NAMALWA (cell line): ENCODE measurements around the gene PDGFRA.

Experiments
- DNase-seq: peaks from one replicate; pipeline ENCODE4 v3.0.0-alpha.2; 2015; ENCODE audit warnings: low spot score

The PDGFRA gene

DNA sequence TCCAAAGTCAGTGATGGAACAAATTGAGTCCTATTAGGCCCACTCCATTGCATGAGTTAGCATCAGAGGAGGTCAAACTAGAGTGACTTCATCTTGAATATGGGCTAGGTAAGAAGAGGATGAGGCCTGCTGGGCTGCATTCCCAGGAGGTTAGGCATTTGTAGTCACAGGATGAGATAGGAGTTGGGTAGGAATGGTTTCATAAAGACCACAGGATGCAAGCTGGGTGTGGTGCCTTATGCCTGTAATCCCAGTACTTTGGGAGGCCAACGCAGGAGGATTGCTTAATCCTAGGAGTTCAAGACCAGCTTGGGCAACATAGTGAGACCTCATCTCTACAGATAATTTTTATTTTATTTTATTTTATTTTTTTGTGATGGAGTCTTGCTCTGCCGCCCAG is 26.8 kb downstream of the PDGFRA start:
- DNase-seq = no peak

DNA sequence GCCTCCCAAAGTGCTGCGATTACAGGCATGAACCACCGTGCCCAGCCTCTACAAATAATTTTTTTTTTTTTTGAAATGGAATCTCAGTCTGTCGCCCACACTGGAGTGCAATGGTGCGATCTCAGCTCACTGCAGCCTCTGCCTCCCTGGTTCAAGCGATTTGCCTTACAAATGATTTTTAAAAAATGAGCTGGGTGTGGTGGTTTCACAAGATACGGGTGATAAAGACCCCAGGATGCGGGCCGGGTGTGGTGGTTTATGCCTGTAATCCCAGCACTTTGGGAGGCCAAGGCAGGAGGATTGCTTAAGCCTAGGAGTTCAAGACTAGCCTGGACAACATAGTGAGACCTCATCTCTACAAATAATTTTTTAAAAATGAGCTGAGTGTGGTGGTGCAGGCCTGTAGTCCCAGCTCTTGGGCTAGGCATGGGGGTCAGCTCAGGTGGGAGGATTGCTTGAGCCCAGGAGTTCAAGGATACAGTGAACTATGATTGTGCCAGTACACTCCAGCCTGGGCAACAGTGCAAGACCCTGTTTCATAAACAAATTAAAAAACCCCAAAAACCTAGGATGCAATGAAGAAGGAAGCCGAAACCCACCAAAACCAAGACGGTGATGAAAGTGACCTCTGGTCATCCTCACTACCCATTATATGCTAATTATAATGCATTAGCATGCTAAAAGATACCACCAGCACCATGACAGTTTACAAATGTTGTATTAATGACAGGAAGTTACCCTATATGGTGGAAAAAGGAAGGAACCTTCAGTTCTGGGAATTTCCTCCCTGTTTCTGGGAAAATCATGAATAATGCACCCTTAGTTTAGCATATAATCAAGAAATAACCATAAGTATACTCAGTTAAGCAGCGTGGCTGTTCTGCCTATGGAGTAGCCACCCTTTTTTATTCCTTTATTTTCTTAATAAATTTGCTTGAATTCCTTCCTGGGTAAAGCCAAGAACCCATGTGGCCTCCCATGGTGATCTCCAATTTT is 27.7 kb downstream of the PDGFRA start:
- DNase-seq = no peak

DNA sequence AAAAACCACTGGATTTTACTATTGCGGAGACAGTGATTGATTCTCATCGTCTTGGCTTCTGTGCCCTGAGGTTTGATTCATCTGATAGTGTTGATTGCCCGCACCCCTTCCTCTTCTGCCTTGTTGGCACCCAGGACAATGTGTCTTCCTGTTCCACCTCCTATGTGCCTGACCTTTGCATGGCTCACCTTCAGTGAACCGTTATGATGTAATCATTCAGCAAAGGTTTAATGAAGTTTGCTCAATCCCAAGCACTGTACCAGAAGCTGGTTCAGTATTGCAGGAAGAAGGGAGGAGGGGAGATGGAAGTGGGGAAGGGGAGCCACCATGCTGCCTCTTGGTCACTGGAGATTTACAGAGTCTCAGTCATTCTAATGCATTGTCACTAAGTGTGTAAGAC is 36.3 kb downstream of the PDGFRA start:
- DNase-seq = no peak

DNA sequence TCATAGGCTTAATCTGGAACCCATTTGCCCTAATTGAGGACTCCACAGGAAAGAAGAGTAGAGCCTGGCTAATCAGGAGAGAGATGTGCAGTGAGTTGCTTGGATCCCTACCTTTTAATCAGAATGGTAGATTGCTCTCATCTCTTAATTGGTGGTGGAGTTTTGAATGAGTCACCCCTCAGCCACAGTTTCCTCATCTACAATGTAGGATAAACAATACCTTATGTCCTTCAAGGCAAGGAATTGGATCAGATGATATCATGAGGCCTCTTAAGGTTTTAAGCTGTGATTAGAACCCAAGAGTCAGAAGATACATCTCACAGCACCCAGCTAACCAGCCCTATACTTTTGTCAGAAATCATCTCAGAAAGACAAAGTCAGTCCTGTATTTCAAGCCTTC is 39.1 kb downstream of the PDGFRA start:
- DNase-seq = no peak

DNA sequence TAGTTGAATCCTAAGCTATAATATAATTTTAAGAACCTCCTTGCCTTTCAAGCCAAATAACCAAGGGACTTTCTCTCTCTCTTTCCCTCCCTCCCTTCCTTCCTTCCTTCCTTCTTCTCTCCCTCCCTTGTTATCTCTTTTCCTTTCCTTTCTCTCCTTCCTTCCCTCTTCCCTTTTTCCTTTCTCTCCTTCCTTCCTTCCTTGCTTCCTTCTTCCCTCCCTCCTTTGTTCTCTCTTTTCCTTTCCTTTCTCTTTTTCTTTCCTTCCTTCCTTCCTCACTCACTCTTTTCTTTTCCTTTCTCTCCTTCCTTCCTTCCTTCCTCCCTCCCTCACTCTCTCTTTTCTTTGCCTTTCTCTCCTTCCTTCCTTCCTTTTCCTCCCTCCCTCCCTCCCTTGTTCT is 42.4 kb downstream of the PDGFRA start:
- DNase-seq = no peak

DNA sequence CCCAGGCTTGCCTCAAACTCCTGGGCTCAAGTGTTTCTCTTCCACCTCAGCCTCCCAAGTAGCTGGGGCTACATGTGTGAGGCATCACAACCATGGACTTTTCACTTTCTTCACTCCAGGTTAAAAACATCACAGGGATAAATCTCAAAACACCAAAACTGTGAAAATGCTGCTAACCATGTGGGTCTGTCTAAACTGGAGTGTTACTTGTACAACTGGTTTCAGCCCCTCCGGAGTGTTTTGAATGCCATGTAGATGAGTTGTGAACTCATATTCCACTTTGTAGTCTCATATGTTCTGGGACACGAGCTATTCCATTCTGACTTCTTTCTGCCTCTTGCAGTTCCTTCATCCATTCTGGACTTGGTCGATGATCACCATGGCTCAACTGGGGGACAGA is 43.0 kb downstream of the PDGFRA start:
- no peak for DNase-seq

DNA sequence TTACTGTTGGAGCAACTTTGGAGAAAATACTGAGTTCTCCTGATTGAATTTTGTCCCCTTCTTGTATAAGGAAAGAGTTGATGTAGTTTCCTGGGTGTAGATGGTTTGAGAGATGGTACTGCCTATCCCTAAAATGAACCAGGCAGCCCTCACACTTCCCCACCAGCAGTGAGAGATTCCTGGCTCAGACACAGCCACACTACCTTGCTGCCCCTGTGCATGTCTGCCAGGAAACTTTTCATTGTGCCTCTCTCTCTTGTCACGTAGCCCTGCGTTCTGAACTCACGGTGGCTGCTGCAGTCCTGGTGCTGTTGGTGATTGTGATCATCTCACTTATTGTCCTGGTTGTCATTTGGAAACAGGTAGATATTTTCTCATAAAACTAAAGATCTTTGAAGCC is 45.2 kb downstream of the PDGFRA start:
- DNase-seq = no peak

DNA sequence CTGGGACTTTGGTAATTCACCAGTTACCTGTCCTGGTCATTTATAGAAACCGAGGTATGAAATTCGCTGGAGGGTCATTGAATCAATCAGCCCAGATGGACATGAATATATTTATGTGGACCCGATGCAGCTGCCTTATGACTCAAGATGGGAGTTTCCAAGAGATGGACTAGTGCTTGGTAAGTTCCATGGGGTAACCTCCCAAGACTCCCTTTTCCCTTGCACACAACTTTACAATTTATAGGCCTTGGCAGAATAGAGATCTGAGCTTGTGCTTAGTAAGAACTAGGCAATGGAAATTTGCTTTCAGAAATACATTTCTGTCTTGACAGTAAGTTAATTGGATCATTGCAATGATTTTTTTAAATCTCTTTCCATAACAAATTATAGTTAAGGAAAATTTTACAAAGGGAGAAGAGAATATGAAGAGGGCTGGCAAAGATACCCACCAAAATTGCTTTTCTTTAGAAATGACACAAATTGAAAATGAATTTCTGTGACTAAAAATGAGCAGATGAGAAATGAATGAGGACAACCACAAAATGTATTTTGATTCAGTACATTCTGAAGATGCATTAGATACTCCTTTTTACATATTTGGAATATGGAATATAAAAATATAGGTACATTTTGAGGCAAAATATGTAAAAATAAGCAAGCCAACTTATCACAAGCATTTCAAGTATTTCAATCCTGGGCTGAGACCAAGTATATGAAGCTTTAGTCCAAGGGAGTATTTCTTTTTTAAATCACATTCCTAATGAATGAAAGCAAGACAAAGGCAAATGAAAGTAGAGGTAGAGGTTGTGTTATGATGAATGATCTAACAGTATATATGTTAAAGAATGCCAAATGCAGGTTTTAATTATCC is 45.9 kb downstream of the PDGFRA start:
- DNase-seq = no peak

DNA sequence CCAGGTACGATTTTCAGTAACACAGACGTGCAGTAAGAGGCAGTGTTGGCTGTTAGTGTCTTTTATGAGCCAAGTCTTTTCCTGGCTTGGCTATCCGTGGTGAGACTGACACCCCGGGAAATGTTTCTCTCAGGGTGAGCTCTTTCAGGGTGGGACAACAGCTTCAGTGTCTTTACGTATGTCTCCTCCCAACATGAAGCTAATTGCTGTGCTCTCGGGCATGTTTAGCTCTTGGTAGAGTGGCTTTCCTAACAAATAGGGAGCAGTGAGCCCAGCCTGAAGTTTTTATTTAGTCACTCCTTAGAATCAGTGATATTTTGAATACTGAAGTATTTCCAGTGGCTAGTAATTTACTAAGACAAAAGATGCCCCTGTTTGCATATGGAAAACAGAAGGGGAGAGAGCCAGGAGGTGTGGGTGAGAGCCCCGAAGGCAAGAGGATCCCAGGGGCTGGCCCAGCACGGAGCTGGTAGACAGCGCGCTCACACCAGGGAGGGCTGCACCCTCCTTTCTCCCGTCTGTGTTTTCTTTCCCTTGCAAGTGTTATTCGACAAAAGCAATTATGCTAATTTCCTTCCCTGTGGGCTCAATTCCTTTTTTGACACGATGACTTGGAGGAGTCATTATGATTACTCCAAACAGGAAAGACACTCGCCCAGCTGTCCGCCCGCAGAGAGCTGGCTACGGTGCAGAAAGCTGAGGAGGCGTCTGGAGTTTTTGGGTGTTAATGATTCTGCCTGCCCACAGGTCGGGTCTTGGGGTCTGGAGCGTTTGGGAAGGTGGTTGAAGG is 47.7 kb downstream of the PDGFRA start:
- DNase-seq = no peak

DNA sequence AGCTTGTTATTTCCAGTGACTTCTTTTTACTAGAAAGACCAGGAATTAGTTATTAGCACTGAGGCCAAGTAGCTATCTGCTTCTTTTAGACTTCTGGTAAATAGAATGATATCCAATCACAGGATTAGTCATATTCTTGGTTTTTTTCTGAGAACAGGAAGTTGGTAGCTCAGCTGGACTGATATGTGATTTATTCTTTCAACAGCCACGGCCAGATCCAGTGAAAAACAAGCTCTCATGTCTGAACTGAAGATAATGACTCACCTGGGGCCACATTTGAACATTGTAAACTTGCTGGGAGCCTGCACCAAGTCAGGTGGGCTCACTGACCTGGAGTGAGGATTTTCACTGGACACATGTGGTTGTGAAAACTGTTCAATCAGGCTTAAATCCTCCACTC is 48.6 kb downstream of the PDGFRA start:
- no peak for DNase-seq

DNA sequence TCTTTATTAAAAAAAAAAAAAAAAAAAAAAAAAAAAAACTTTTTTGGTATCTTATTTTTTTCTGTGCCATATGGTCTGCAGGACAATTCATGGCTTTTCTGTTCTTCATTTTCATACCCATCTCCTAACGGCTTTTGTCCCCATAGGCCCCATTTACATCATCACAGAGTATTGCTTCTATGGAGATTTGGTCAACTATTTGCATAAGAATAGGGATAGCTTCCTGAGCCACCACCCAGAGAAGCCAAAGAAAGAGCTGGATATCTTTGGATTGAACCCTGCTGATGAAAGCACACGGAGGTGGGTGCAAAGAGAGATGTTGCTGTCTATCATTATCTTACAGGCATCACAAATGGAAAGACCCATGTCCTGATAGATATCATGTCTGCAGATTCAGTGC is 49.1 kb downstream of the PDGFRA start:
- DNase-seq = no peak

DNA sequence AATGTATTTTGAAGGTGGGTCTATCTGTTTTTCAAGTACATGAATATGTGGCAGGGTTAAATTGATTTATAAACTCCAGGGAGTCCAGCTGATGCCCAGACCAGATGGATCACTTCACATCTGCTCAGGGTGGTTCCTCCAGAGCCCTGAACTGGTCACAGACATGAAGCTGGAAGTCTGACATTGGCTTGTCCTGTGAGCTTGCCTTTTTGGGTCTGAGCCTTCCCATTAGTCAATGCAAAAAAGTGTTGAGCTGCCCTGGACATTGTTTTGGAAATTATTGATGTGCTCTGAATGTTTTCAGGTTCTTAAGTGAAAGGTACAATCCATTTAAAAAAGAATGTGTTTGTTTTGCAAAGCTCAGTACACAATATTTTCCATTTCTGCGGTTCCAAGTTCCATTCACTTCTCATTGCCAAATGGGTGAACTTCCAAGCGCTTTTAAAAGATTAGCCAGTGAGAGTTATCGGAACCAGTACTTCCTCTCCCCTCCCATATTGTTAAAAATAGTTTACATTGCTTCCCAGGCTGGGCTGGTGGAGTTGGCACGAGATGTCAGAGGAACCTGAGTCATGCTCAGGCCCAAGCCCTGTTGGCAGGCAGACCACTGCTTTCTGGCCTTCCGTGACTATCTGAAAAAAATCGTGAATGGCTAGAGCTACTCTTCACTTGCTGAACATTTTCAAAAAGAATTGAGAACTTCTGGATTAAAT is 52.1 kb downstream of the PDGFRA start:
- DNase-seq = no peak

DNA sequence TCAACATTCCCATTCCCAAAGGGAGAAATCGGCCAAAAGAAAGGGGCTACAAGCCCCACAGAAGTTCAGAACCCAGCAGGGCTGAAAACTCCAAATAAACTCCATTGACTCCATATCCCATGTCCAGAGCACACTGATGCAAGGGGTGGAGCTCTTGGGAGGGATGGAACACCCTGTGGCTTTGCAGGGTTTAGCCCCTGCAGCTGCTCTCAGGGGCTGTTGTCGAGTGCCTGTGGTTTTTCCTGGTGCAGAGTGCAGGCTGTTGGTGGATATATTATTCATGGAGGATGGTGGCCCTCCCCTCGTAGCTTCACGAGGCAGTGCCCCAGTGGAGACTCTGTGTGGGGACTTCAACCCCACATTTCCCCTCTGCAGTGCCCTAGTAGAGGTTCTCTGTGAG is 53.7 kb downstream of the PDGFRA start:
- DNase-seq = no peak

DNA sequence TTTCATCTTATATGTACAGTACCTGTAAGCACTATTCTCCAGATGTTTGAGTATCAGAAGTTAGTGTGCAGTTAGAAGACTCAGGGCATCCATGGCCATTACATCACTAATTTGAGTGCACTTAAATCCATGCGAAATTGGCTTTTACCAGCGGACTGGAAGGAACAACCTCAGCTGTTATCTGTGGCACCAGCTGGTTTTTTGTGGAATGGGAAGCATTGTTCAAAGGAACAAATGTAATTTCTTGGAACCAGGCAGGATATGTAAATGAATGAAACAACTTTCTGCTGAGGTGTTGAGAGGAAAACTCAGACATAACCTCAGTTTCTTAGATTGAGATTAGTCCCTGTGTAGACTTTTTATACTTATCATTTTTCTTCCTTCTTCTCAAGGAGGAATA is 60.2 kb downstream of the PDGFRA start:
- no peak for DNase-seq

DNA sequence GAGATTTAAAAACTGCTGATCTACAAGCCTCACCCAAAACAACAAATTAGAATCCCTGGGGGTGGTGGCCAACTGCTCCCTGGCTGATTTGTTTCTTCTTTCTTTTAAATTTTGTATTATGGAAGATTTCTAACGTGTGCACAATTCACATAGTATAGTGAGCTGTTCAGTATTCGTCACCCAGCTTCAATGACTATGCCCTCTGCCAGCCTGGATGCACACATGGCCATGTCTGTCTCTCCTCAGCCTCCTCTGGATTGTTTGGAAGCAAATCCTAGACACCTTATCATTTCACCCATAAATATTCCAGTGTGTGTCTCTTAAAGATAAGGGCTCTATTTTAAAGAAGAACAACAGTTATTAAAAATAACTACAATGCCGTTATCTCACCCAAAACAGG is 61.9 kb downstream of the PDGFRA start:
- DNase-seq = no peak

DNA sequence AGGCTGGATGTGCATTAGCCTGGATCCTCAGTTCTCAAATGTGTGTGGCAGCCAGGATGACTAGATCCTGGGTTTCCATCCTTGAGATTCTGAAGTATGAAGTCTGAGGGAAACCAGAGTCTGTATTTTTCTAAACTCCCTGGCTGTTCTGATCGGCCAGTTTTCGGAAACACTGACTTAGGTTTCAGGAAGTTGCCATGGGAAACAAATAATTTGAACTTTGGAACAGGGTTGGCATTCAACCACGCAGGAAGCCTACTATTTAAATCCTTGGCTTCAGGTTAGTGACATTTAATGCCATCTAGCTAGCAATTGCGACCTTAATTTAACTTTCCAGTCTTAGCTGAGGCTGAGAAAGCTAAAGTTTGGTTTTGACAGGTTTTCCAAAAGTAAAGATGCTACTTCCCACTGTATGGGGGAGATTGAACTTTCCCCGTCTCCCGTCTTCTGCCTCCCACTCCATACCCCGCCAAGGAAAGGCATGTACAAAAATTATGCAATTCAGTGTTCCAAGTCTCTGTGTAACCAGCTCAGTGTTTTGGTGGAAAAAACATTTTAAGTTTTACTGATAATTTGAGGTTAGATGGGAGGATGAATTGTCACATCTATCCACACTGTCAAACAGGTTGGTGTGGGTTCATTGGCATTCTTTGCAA is 67.6 kb downstream of the PDGFRA start:
- DNase-seq = no peak

DNA sequence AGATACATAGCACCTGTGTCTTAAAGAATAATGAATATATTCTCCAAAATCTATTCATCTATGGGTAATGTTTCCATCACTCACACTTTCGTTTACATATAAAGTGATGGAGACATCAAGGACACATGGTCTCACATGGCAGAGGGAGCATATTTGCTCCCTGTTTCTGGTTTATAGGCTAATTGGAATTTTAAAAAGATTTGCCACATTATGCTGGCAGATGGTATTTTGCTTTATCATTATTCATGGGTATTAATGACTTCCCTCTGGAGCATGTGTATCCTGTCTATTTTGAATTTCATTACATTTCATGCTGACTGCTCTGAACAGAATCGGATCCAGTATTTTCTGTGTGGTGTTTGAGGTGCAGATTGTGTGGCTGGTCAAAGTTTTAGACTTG is 79.0 kb downstream of the PDGFRA start:
- no peak for DNase-seq

DNA sequence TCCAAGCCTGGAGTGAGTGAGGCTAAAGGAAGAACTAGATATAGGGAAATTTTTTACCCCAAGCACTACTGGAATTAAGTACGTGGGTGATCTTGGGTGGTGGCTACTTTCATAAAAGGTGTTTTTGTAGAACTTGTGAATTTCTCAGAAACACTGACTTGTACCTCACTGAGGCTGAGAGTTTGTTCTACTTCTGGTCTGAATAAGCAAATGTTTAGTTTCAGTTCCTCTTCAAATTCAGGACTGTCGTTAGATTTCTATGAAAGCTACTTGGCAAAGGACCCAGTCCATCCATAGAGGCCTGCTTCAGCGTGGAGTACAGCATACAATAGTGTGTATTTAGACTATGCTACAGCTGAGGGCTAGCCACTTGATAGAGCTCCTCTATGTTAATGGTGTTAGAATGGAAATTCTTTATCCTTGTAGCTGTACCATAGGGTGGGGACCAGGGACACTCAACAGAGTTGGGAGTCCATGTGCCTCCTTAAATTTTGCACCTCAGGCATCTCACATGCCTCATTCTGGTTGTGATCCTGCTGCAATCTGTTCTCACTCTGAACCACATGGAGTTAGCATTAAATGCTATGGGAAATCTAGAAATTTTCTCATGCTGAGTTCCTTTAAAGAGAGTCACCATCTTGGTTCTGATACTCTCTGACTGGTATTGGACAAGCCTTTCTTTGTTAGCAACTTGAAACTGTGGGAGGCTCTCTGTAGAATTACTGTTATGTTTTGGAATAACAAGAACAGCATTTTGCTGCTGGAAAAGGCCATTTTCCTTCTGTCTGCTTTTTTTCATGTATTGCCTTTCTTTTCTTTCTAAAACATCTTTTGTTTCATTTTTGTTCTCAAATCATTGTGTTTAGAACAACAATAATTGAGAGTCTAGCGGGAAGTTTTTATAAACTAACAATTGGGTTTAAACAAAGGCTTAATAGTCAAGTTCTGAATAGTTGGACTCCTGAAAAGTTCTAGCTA is 86.8 kb downstream of the PDGFRA start:
- peak; percentile 50 for DNase-seq

DNA sequence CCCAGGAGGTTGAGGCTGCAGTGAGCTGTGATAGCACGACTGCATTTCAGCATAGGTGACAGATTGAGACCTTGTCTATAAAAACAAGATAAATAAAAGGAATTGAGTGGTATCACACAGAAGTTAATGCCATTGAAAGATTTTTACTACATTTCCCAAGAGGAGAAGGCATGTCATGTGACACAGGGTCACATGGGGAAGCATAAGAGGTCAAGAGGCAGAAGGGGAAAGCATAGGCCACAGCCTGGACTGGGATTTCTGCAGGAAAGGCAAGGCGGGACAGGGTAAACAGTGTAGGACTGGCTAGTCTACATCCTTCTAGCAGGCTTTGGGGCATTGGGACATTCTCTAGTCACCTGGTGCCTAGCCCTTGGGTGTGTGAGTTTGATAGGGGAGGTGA is 88.6 kb downstream of the PDGFRA start:
- no peak for DNase-seq

DNA sequence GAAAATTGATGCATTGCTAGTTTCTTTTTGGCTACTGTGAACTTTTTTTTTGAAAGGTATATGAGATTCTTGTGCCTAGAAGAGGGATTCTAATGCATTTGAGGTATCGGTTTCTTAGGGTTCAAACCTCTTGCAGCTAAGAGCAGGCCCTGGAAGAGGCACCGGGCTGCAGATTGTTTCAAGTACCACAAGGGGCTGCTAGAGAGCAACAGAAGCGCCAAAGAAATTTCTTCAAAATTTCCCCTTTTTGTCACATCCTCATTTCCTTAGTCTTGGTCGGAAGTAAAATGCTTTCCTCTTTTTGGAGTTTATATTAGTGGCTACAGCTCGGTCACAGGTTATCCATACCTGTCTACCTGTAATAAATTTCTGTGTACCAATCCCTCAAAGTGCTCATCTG is 89.8 kb downstream of the PDGFRA start:
- peak; percentile 56 for DNase-seq
